Smooth muscle cell (in vitro differentiated cells): ENCODE measurements around the gene CD101. TPM values are rescaled to one million over a fixed set of nuclear protein-coding genes. Genes with fewer than 3 reads are reported as not detected.

ENCODE experiments used
- DNase-seq: peaks from one replicate; lab custom pipeline; 2025; ENCODE audit not compliant: unreplicated experiment; lab: John Stamatoyannopoulos, UW
- H2AFZ ChIP-seq: fragments of 200-600 bp; sonication (generic); 2 replicates; pipeline ENCODE4 v1.6.0; 2016; ENCODE audit warnings: antibody characterized with exemption, low read depth, mild to moderate bottlenecking
- H3F3A ChIP-seq: fragments of 200-600 bp; sonication (generic); 2 replicates; pipeline ENCODE4 v1.6.0; 2017; ENCODE audit warnings: antibody characterized with exemption, low read depth
- H3K27ac ChIP-seq: fragments of 200-600 bp; sonication (generic); 2 replicates; pipeline ENCODE4 v1.5.1; 2016; ENCODE audit warnings: low read depth, mild to moderate bottlenecking
- H3K27me3 ChIP-seq: fragments of 200-600 bp; sonication (generic); 2 replicates; pipeline ENCODE4 v1.6.1; 2016; ENCODE audit warnings: low read depth, mild to moderate bottlenecking
- H3K36me3 ChIP-seq: fragments of 200-600 bp; sonication (generic); 2 replicates; pipeline ENCODE4 v1.5.1; 2016; ENCODE audit warnings: low read depth
- H3K4me1 ChIP-seq: fragments of 200-600 bp; sonication (generic); 2 replicates; pipeline ENCODE4 v1.5.1; 2016; ENCODE audit warnings: low read depth
- H3K4me2 ChIP-seq: fragments of 200-600 bp; sonication (generic); 2 replicates; pipeline ENCODE4 v1.6.0; 2016; ENCODE audit warnings: mild to moderate bottlenecking
- H3K4me3 ChIP-seq: fragments of 200-600 bp; sonication (generic); 2 replicates; pipeline ENCODE4 v1.5.1; 2016; ENCODE audit warnings: mild to moderate bottlenecking
- H3K79me2 ChIP-seq: fragments of 200-600 bp; sonication (generic); 2 replicates; pipeline ENCODE4 v1.6.0; 2016; ENCODE audit warnings: low read depth, mild to moderate bottlenecking
- H3K9ac ChIP-seq: fragments of 200-600 bp; sonication (generic); 2 replicates; pipeline ENCODE4 v1.6.0; 2016; ENCODE audit warnings: low read depth
- H3K9me3 ChIP-seq: fragments of 200-600 bp; sonication (generic); replicated peaks from 2 replicates; pipeline ENCODE4 v1.5.1; 2016; ENCODE audit warnings: low read depth
- H4K20me1 ChIP-seq: fragments of 200-600 bp; sonication (generic); 2 replicates; pipeline ENCODE4 v1.6.0; 2016; ENCODE audit warnings: low read depth
- WGBS: methylation state at CpG from one replicate; pipeline ENCODE4 v1.1.7; 2016; ENCODE audit warnings: low lambda C conversion rate; 5-methylcytosine and 5-hydroxymethylcytosine counted together
- polyA plus RNA-seq: library from polyadenylated mRNA; unstranded; fragments of >200 nt; fragmentation: Nextera tagmentation; extraction: Ambion mirVana; gene quantifications from 2 replicates; pipeline ENCODE4 v1.2.1, GENCODE V29; 2016
- total RNA-seq: library from RNA; depleted of rRNA; stranded (reverse); fragments of >200 nt; gene quantifications from 2 replicates; pipeline ENCODE4 v1.2.3, GENCODE V29; 2014
- TF ChIP-seq, protein P1 (sequence below): fragments of 200-600 bp; sonication (generic); IDR thresholded peaks from 2 replicates; pipeline ENCODE4 v1.5.1; 2017; ENCODE audit warnings: borderline replicate concordance, mild to moderate bottlenecking, antibody characterized with exemption; ENCODE audit not compliant: insufficient read depth, poor library complexity, severe bottlenecking

The CD101 gene
- total and polyA plus RNA-seq, 2 experiments from 2014 or later: 0.85 to 2.0 TPM

DNA sequence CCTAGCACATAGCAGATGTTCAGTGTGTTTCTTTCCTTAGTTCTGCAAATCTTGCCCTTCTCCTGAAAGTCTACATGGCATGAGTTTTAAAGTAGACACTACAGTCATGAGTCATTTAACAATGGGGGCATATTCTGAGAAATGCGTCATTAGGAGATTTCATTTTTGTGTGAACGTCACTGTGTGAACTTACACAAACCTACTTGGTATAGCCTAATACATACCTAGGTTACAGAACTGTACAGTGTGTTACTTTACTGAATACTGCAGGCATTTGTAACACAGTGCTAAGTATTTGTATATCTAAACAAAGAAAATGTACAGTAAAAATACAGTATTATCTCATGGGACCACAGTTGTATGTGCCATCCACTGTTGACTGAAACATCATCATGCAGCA lies 68.6 kb downstream of the CD101 start:
- Histone ChIP-seq H3F3A (no peaks in the 10 kb centered on the region), H3K36me3 (no peaks in the 10 kb centered on the region), H3K27me3 (no peaks in the 10 kb centered on the region), H3K4me3 (no peak overlapping the region), H3K79me2 (no peaks in the 10 kb centered on the region), H3K4me1 (no peaks in the 10 kb centered on the region), H2AFZ (no peak overlapping the region), H3K9me3 (no peaks in the 10 kb centered on the region), H4K20me1 (no peaks in the 10 kb centered on the region), H3K27ac (peak overlapping the region; percentile 14), H3K9ac (peak overlapping the region; percentile 3), H3K4me2 (no peak overlapping the region)
- TF ChIP-seq, protein P1, sequence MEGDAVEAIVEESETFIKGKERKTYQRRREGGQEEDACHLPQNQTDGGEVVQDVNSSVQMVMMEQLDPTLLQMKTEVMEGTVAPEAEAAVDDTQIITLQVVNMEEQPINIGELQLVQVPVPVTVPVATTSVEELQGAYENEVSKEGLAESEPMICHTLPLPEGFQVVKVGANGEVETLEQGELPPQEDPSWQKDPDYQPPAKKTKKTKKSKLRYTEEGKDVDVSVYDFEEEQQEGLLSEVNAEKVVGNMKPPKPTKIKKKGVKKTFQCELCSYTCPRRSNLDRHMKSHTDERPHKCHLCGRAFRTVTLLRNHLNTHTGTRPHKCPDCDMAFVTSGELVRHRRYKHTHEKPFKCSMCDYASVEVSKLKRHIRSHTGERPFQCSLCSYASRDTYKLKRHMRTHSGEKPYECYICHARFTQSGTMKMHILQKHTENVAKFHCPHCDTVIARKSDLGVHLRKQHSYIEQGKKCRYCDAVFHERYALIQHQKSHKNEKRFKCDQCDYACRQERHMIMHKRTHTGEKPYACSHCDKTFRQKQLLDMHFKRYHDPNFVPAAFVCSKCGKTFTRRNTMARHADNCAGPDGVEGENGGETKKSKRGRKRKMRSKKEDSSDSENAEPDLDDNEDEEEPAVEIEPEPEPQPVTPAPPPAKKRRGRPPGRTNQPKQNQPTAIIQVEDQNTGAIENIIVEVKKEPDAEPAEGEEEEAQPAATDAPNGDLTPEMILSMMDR: no peak
- WGBS: 69% methylated on average over 2 of the region's 2 CpGs
- DNase-seq: no peak

DNA sequence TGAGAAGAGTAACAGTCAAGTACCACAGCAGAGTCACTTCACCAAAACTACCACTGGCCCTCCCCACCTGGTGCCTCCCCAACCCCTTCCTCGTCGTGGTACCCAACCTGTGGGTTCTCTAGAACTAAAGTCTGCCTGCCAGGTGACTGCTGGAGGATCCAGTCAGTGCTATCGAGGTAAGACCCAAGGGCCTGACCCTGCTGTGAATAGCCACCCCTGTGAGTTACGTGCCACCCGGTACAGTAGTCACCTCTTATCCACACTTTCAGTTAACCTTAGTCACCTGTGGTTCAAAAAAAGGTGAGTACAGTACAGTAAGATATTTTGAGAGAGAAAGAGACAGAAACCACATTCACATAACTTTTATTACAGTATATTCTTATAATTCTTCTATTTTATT lies 75.1 kb downstream of the CD101 start:
- Histone ChIP-seq H3K9me3 (no peaks in the 10 kb centered on the region), H3K36me3 (no peaks in the 10 kb centered on the region), H3K27me3 (no peaks in the 10 kb centered on the region), H3K9ac (peak overlapping the region; percentile 66), H3K4me1 (no peaks in the 10 kb centered on the region), H3K27ac (peak overlapping the region; percentile 89), H3K79me2 (no peaks in the 10 kb centered on the region), H3K4me3 (no peak overlapping the region), H3K4me2 (no peak overlapping the region), H2AFZ (no peak overlapping the region), H3F3A (peaks cover 3% of the 10 kb centered on the region), H4K20me1 (no peaks in the 10 kb centered on the region)
- 97% methylated on average over 5 of the region's 5 CpGs for WGBS
- no peak for DNase-seq
- TF ChIP-seq, protein P1: no peak

DNA sequence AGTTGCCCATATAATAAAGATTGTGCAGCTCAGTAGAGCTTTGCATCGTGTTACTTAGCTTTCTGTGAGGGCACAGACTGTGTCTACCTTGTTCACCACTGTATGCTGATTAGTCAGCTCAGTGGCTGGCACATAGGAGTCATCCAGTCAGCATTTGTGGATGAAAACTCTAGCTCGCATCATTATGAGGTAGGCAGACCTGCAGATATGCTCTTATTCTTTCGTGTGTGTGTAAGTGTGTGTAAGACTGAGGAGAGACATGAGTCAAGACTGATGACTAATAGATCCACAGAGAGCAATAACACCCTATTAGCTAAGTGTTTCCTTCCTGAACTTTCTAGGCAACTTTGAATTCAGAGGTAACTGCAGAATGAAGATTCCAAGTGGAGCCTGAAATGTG lies 75.7 kb downstream of the CD101 start:
- no peaks in the 10 kb centered on the region for H3K36me3 ChIP-seq
- H3F3A ChIP-seq: peaks cover 3% of the 10 kb centered on the region
- H3K79me2 ChIP-seq: no peaks in the 10 kb centered on the region
- peak overlapping the region; percentile 12 for H3K4me2 ChIP-seq
- no peak overlapping the region for H2AFZ ChIP-seq
- H3K9ac ChIP-seq: peak overlapping the region; percentile 66
- peak overlapping the region; percentile 89 for H3K27ac ChIP-seq
- H3K9me3 ChIP-seq: no peaks in the 10 kb centered on the region
- H4K20me1 ChIP-seq: no peaks in the 10 kb centered on the region
- no peak overlapping the region for H3K4me3 ChIP-seq
- DNase-seq: no peak
- no peaks in the 10 kb centered on the region for H3K4me1 ChIP-seq
- TF ChIP-seq, protein P1: no peak
- 10% methylated on average over 3 of the region's 3 CpGs for WGBS
- no peaks in the 10 kb centered on the region for H3K27me3 ChIP-seq

DNA sequence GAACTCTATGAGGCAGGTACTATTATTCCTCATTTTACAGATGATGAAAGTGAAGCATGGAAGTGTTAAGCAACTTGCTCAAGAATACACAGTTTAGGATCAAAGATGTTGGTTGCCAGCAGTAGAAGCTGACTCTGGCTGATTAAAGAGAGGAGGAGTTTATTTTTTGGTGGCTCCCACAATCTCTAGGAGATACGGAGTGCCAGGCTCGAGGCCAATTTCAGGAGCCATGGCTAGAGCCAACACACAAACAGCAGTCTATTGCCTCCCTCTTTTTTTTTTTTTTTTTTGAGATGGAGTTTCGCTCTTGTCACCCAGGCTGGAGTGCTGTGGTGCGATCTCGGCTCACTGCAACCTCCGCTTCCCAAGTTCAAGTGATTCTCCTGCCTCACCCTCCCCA lies 78.2 kb downstream of the CD101 start:
- Histone ChIP-seq H4K20me1 (no peaks in the 10 kb centered on the region), H3K27ac (no peak overlapping the region), H3K4me1 (no peaks in the 10 kb centered on the region), H2AFZ (no peak overlapping the region), H3K9ac (no peak overlapping the region), H3K36me3 (no peaks in the 10 kb centered on the region), H3K4me3 (no peak overlapping the region), H3K4me2 (no peak overlapping the region), H3F3A (peaks cover 3% of the 10 kb centered on the region), H3K79me2 (no peaks in the 10 kb centered on the region), H3K9me3 (no peaks in the 10 kb centered on the region), H3K27me3 (no peaks in the 10 kb centered on the region)
- TF ChIP-seq, protein P1: no peak
- 96% methylated on average over 3 of the region's 6 CpGs for WGBS
- no peak for DNase-seq
